EL (cell line): ENCODE data around the gene ARID5B.

Source experiments
- DNase-seq: peaks from one replicate; pipeline ENCODE4 v3.0.0-alpha.2; 2016

Gene ARID5B

DNA sequence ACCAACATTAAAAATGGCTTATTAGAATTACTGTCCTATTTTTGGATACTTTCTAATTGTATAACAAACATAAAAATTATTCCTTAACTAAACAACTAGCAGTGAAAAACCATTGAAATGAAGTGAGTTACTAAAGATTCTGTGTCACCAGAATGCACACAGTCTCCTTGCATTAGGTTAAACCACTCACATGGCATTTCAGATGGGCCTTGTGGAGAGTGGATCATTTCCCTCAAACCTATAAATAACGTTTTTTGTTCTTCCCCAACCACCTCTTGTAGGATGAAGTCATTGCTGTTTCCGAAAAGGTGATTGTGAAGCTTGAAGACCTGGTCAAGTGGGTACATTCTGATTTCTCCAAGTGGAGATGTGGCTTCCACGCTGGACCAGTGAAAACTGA, 38.4 kb downstream of the ARID5B start:
- DNase-seq = no peak

DNA sequence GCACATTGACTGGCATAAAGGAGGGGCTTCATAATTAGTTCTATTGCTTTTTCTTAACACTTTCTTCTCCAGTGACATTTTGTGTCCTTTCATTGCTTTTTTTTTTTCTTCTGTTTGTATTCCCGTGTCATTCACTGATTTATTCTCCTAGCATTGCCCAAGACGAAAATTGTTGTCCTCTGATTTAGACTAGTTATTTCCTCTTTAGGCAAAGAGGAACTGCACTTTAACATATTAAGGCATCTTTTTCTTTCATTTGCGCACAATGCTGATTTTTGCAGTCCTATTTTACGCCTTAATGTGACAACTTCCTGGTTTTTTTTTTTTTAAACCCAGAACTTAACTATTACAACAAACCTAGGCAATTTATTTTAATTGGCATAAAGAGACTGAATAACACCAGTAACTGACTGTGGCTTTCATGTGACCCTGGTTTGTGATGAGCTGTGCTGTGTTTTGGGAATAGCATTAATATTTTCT, 39.7 kb downstream of the ARID5B start:
- DNase-seq = no peak

DNA sequence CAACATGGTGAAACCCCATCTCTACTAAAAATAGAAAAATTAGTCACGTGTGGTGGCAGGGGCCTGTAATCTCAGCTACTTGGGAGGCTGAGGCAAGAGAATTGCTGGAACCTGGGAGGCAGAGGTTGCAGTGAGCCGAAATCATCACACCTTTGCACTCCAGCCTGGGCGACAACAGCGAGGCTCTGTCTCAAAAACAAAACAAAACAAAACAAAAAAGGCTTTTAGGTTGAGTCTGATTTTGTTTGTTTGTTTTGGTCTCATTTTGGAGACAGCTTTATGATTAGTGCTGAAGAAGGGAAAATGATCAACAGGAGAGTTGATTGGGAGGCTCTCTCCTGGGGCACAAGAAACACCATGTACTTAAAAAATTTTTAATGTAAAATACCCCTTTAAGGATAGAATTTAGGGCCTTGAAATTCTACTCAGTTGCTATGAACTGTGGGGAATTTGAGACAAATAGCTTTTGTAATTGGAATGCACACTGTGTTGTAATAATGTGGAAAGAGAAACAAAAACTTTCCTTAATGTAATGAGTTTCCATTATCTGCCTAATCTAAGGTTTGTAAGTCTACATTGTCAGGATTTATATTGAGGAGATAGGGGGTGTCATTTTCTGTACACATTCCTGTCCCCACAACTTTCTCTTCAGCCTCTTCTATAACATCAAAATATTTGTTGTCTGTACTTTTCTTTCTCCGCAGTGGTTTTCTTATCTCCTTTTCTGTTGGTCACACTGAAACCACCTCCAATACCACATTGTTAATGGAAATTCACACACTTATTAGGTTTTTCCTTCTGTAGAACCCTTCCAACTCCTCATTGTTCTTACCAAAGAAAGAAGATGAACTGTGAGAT, 41.3 kb downstream of the ARID5B start:
- peak; percentile 55 for DNase-seq

DNA sequence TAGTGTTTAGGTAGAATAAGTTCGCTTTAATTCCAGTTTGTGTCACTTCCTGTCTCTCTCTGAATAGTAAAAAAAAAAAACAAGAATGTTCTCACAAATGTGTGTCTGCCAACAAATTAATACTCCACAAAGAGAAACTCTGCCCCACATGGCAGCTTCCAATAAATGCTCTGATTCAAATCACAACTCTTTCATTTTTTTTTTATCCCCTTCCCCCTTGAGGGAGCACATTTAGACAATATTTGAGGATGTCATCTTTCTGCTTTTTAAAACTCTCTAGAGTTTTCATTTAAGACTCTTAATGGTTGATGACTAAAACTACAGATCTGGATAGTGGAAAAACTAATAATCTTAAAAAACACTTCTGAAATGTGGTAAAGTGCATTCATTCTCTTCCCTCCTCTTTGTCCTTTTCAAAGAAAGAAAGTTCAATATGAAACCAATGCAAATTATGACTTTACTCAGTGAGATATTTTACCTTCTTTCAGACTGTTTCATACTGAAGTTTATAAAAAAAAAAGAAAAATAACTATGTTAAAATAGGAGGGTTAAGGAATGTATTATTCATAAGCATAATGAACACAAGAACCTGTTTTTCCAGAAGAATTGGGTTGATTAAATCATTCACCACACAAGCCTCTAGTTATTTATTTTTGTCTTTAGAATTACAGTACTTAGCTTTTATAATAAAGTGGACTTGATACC, 42.3 kb downstream of the ARID5B start:
- peak; percentile 67 for DNase-seq

DNA sequence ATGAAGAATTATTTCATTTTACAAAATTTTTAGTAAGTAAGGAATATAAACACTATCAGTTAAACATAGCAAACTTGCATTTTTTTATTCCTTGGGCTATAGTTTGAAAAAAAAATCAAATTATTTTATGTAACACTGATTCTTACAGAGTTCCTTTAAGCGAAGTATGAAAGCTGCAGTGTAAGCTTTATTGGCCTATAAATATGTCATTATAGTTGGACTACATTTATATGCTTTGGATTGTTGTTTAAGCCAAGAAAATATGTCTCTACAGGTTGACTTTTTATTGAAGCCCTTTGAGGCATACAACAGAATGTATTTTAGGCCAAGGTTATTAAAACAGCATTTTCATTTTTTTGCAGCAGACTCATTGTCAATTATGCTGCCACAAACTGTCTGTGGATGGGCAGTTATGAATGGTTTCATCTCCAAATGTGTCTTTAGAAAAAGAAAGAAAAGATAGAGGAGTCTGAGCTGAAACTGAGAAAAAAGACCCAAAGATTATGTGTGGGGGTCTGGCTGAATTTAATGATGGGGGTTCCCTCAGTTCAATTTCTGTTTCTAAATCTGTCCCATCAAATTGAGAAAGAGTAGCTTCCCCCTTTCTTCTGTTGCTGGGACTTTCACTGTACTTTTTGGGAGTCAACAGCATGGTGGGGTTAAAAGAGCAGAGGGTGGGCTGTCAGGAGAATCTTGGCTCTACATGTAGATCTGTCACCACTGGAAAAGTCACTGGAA, 43.1 kb downstream of the ARID5B start:
- no peak for DNase-seq

DNA sequence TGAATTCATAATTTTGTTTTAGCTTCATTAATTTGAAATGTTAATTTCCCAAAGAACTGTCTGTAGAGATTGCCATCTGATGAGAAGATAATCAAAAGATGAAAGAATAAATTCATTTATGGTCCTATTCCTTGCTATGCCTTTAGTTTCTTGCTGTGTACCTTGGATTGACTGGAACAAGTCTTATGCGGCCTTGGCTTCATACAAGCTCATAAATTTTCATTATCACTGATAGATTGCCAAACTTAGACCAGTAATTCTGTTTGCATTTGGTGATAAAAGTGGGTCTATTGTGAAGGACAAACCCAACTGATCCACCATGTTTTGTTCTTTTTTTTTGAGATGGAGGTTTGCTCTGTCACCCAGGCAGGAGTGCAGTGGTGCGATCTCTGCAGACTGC, 48.2 kb downstream of the ARID5B start:
- no peak for DNase-seq

DNA sequence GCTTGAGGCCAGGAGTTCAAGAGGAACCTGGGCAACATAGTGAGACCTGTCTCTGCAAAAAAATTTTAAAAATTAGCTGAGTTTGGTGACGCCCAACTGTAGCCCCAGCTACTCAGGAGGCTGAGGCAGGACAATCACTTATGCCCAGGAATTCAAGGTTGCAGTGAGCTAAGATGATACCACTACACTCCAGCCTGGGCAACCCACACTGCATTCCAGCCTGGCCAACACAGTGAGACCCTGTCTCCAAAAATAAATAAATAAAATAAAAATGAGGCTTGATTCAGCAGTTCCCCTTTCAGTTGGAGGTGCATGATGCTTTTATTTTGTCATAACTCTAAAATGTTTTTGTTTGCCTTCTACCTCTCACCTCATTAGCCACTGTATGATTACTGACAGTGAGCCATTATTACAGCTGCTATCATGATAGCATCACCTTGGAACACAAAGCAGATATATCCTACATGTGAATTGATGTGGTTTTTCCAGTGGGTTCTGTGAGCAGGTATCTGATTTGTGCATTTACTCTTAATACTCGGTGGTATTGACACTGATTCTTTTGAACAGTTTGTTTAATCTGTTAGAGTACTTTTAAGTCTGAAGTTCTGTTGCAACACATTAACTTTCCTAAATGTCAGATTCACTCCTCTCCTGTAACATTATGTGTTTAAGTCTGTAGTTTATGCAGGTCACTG, 49.1 kb downstream of the ARID5B start:
- DNase-seq = no peak

DNA sequence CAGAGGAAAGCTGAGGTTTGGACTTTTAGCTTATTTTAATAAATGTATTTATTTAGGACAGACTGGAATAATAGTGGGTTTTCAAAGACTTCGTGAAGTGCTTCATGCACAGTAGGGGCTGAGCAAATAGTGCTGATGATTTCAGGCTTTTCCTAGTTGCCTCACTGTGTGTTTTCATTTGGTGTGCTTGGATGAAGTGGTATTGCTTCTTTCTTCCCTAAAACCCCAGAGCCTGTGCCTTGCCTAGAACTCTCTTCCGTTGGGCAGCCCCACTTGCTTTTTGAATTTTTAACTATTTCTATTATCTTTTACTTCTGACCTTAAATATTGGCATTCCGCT, 49.6 kb downstream of the ARID5B start:
- no peak for DNase-seq

DNA sequence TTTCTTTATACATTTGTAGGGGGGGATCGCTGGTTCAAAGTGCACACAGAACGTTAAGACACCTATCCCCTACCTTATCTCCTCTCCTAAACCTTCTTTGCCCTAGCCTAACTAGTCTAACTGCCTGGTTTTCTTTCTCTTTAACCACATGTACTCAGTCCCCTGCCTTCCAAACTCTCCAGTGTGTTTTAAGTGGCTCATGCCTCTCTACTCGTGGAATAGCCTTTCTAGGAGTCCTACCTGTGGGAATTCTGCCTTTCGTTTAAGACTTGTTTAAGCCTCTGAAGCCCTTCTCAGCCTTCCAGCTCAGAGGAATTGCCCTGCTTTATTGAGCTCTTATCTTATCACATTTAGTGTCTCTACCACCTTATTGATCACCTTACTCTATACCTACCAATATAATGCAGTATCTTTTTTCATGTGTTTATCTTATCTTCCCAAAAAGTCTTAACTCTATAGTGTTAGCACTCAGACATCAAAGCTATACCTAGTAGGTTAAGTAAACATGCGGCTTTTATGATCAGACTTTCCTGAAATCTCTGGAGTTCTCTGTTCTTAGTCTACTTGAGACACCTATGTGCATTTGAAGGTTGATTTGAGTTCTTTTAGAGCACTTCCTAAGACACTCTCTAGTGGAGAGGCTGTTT, 50.7 kb downstream of the ARID5B start:
- DNase-seq = no peak

DNA sequence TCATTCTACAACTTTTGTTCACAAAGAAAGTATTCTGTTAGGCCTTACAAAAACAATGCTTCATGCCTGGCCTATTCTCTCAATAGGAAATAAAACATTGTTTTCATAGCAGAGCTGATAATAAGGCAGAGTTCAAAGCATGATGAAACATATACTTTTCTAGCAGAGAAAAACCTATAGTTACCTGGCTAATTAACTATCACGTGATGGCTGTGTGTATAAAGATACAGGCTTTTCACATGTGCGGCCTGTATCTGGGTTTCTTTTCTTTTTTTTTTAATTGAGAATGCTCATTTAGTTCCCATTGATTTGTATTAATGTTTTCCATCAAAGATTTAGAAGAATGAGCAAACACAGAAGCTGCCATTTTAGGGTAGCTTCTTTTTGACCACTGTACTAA, 51.7 kb downstream of the ARID5B start:
- no peak for DNase-seq

DNA sequence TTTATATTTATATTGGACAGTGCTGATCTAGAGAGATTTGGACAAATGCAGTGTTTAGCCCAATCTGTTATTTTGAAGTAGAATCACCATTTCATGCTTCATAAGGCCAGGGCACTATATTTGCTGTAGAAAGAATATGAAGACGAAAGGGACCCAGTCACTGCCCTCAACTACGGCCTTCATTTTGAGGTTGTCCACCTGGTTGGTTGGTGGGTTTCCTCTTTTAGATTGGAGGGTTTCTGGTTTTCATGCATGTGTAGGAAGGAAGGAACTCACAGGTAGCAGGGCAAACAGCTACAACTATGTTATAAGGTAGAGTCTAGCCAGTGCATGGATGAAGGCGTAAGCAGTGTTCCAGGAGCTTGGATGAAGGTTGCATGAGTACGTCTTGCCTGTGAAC, 56.3 kb downstream of the ARID5B start:
- DNase-seq = no peak

DNA sequence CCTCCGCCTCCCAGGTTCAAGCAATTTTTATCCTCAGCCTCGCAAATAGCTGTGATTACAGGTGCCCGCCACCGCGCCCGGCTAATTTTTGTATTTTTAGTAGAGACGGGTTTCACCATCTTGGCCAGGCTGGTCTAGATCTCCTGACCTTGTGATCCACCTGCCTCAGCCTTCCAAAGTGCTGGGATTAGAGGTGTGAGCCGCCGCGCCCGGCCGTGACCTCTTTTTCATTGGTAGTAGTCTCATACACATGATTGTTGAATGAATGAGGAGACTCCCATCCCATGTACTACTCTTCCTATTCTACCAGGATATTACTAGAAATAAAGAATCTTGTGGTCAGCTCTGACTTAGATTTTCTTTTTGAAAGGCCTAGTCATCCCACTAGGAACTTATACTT, 56.8 kb downstream of the ARID5B start:
- DNase-seq = no peak

DNA sequence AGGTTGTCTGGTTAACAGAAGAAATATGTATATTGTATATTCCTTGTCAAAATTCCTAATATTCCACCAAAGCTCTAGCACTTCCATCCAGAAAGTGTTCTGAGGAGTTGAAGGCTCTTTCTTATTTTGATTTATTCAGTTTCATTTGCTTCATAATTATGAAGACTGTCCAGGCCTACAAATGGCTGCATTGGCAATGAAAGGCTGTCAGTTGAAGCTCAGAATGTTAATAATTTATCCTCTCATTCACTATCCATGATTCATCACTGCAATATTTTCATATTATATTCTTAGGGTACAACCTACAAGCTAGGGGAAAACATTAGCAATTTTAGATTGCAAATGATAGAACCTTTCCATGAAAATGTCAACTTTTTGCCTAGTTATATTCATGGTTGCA, 57.3 kb downstream of the ARID5B start:
- DNase-seq = no peak

DNA sequence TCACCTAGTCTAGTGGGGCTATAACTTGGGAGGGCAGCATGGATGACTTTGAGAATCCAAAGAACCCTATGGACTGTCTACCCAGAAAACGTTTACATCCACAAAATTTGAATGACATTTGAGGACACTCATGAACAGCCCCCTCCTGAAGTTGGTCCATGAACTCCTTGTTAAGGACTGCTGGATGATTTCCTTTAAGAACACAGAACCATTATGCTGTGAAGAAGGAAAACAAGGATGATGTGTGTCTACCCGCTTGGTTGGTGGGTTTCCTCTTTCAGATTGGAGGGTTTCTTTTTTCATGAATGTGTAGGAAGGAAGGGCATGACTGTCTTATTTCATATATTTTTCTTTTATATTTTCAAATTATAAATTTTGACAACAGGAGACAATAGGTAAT, 58.3 kb downstream of the ARID5B start:
- no peak for DNase-seq

DNA sequence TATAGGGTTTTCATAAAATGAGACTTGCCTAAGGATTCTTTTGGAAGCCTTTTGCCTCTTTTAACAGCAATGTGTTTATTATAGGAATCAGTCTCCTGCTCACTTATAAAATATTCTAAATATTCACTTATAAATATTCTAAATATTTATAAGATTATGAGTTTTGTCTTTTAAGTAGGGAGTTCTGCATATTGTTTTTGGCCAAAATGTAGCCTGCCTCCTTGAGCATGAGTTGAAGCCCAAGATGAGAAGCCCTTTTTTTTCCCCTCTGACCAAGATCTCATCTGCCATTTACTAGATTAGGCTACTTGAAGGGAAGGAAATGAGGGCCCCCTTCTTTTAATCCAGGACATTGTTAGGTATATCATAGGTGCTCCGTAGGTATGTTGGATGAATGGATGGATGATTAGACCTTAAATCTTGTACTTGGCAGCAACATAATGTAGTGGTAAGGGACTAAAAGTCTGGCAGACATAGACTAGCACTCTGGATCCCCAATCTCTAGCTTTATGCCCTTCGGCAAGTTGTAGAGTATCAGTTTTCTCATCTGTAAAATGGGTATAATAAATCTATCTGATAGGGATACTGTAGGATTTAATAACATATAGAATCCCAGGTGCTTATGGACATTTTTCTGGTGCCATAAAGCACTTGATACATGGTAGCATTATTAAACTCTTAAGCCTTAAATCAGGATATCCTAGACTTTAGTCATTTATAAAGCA, 59.1 kb downstream of the ARID5B start:
- DNase-seq = peak; percentile 52

DNA sequence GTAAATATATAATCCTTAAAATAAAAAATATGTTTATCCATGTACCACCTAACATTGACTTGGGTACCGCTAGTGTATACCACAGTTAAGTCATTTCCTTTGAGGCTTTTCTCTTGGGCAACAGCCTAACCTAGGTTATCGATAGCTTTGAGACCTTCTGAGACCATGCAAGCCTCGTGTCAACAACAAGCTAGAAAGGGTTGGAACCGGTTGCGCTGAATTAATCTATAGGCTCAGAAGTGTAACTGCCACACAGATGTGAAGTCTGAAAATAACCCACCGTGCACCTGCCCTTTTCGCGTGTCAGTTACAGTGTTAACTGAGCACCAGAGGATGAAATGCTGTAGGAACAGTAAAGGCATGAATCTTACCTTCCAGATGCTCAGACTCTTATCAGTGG, 59.8 kb downstream of the ARID5B start:
- no peak for DNase-seq

DNA sequence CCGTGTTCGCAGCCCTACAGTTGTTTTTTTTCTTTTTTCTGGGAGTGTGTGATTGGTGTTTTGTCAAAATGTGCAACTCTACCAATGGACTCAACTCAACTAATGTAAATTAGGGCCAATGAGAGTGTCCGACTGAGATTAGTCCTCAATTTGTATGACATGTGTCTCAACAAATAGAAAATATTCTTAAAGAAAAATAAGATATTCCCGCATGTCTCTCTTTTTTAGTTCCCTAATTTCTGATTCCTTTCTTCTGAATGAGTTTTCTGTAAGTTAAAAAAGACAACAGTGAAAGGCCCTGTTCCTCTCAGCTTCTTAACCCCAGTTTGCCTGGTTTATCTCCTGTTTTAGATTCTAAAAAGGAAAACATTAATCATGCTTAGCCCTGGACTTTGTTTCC, 61.5 kb downstream of the ARID5B start:
- DNase-seq = no peak

DNA sequence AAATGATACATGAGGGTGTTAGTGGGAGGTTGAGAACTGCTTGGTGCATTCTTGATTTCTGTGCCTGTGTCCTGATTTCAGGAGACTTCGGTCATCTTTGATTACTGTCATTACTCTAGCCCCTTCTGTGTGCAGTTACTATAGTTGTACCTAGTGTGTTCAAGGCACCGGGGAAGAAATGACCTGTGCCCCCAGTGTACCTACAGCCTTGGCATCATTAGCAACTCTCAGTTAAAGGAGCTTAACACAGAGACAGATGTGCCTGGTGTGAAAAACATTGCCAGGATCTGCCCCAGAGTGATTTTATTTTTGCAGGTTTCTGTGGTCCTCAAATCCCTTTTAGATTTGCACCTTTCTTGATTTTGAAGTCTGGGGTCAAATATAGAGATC, 62.2 kb downstream of the ARID5B start:
- no peak for DNase-seq

DNA sequence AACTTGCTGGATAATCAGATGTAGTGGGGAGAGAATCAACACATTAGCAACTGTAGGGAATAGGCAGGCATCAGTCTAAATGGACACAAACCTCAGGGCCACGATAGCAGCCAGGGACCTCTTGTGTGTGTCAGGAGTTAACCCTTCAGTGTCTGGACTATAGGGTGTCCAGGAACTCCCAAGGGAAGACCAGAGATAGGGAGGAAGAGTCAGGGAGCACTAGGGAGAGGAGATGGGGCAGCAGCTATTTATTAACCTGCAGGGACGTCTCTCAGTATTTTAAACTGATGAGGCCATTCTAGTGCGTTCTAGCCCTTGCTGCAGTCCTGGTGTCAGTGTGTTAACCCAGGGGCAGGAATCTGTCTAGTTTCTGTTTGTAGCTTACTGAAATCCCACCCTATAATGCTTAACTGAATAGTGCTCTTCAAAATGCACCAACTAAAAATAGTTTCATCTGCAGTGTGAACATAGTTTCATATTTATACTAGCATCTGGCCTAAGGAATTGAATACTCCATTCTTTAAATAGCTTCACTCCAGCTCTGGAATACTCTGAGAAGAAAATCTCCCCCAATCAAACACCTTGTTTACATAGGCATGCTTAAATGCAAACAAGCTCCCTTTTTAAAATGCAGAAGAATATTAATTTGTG, 62.7 kb downstream of the ARID5B start:
- no peak for DNase-seq

DNA sequence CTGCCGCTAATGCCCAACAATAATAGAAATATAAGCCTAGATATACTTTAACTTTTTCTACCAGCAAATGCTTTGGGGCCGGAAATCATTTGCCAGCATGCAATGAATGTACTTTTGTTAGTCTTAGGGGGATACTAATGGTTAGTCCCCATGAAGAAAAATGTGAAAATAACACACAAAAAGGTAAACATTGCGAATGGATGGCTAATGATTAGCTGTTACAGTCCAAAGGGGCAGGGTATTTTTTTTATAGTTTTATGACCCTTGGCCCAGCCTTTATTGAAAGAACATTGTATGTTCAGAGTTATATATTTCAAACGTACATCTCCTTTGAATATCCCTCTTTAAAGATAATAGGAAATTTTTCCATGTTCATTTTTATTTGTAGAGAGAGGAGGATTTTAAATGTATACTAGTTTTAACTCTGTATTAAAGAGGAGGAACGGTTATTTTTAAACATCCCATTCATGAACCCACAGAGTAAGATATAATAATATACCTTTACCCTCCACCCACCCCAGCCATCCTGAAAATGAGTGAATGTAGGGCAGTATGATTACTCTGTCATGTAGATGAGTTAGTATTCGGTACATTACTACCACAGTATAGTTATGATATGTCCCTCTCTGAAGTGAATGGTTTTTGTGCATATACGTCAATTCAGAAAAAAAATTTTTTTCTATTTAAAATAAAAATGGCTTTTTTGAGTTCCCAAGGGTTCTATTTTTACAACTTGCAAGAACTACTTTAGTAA, 63.6 kb downstream of the ARID5B start:
- DNase-seq = no peak
